Heart right ventricle (tissue), 16 donors: ENCODE measurements around the gene SLIT3. TPM values are rescaled to one million over a fixed set of nuclear protein-coding genes. Genes with fewer than 3 reads are reported as not detected.

Experiments
- ATAC-seq, 8 donors: fragments of 200-7000 bp; cut with Tn5 transposase; one replicate each; pipeline ENCODE4 v1.9.1; 2020; ENCODE audit warnings: mild to moderate bottlenecking in 8 of 8, moderate library complexity in 8 of 8, moderate number of reproducible peaks in 1 of 8
- DNase-seq, 2 donors: peaks; one replicate each; pipeline ENCODE4 v3.0.0-alpha.2; 2020
- H3K27ac ChIP-seq, 10 donors: fragments of 200-600 bp; sonication (generic) in 2 of 10; one replicate each; pipeline versions ENCODE4 v1.5.0 to v1.8.0; 2020 to 2022; ENCODE audit warnings: mild to moderate bottlenecking in 3 of 10
- H3K27me3 ChIP-seq, 7 donors: fragments of 200-600 bp; one replicate each; pipeline ENCODE4 v1.8.0; 2021 to 2022; ENCODE audit warnings: mild to moderate bottlenecking in 2 of 7
- H3K36me3 ChIP-seq, 9 donors: fragments of 200-600 bp; sonication (generic) in 1 of 9; one replicate each; pipeline versions ENCODE4 v1.5.0 to v1.8.0; 2020 to 2022; ENCODE audit warnings: mild to moderate bottlenecking in 2 of 9
- H3K4me1 ChIP-seq, 9 donors: fragments of 200-600 bp; sonication (generic) in 1 of 9; one replicate each; pipeline versions ENCODE4 v1.5.0 to v1.8.0; 2020 to 2022; ENCODE audit warnings: mild to moderate bottlenecking in 4 of 9
- H3K4me3 ChIP-seq, 10 donors: fragments of 200-600 bp; sonication (generic) in 2 of 10; one replicate each; pipeline versions ENCODE4 v1.5.0 to v1.8.0; 2020 to 2022; ENCODE audit warnings: mild to moderate bottlenecking in 7 of 10, moderate library complexity in 2 of 10
- H3K9me3 ChIP-seq, 11 donors: fragments of 200-600 bp in 10 of 11; sonication (generic) in 2 of 11; one replicate each; pipeline versions ENCODE4 v1.5.0 to v1.8.0; 2013 to 2022; ENCODE audit warnings: mild to moderate bottlenecking in 2 of 11, control low read depth in 1 of 11, moderate library complexity in 1 of 11
- CTCF ChIP-seq, 9 donors: fragments of 200-600 bp; sonication (generic) in 2 of 9; IDR thresholded peaks; one replicate each; pipeline versions ENCODE4 v1.5.0 to v1.8.0; 2021 to 2022; ENCODE audit warnings: antibody characterized with exemption in 9 of 9, mild to moderate bottlenecking in 5 of 9, moderate library complexity in 1 of 9
- WGBS, 2 donors: extraction: QIAGEN DNeasy Blood & Tissue Kit; methylation state at CpG; one replicate each; pipeline ENCODE4 v1.1.7; 2013; ENCODE audit warnings: inconsistent platforms in 1 of 2; 5-methylcytosine and 5-hydroxymethylcytosine counted together
- intact Hi-C, 10 donors: fragments of 100-400 bp; cut with DNase I; formaldehyde crosslinking; loops; one replicate each; pipeline versions ENCODE4 v1.11.1 to v1.14.2; 2022
- polyA plus RNA-seq, 2 donors: library from polyadenylated mRNA; stranded (reverse); fragments of 200-250 nt; gene quantifications; one replicate each; pipeline ENCODE4 v1.2.3, GENCODE V29; 2013
- total RNA-seq, 10 donors: library from RNA; stranded (reverse); fragmentation: NEBNext Ultra II Directional in 3 of 10; extraction: Animal tissue kit (Norgen Biotek cat#: 25700) in 3 of 10; gene quantifications; one replicate each; pipeline versions ENCODE4 v1.2.1 to v1.2.4, GENCODE V29; 2021 to 2023
- donor health status: Arrhythmogenic right ventricular cardiomyopathy.
- donor health status: ischemic (EF 13 %, LVEDD 7.1; RV severe dilation, severe dysfunction).
- donor health status: healthy with polysubstance abuse.
- donor health status: DM: no; HTN: yes; CAD: no.
- donor health status: DM: no; HTN: no; CAD: no.
- donor health status: ischemic (EF 25% LVEDD 6.9; RV normal size, moderate dysfunction).
- donor health status: ischemic (EF 25% LVEDD 5.7; RV mildly dilated, moderate dysfunction).
- donor health status: healthy.
- donor health status: DM: yes; HTN: yes; CAD: no.
- donor health status: Ischemic cardiomyopathy.
- donor health status: ischemic (EF 35%, LVEDD 5.7; RV mildly dilated, moderate dysfunction).
- donor health status: nonischemic (EF 11% LVEDD 7.7; RV severe dilation, severe dysfunction).
- donor health status: DM: yes; HTN: yes; CAD: no.
- donor health status: PGD.
- donor health status: ischemic (EF 29% LVEDD 5.4; RV normal size, mild dysfunction).
- donor health status: nonischemic (EF 23%, LVEDD 6.1; RV moderate dilation, normal function).

SLIT3 gene
- total and polyA plus RNA-seq, 12 donors, result 2.0 to 29.2 (median 12.1) TPM

- Histone ChIP-seq H3K4me1 (peaks cover 0 to 9% (median 0%) of the 10 kb centered on the region in 9 donors), H3K27ac (no peak overlapping the region), H3K4me3 (no peak overlapping the region), H3K9me3 (no peaks in the 10 kb centered on the region), H3K27me3 (peaks cover 0 to 21% (median 0%) of the 10 kb centered on the region in 7 donors), H3K36me3 (no peaks in the 10 kb centered on the region)
- DNase-seq (no peak), ATAC-seq (no peak)
- intact Hi-C loops, result no loop called here
- 85 to 86% methylated on average over 1 of the region's 1 CpG for WGBS, 2 donors
- no peak for TF ChIP-seq CTCF (IDR thresholded peaks at IDR 0.05)
Observed at GRCh38 chr5:169013846-169014245, 287.1 kb downstream of the SLIT3 start.

DNA sequence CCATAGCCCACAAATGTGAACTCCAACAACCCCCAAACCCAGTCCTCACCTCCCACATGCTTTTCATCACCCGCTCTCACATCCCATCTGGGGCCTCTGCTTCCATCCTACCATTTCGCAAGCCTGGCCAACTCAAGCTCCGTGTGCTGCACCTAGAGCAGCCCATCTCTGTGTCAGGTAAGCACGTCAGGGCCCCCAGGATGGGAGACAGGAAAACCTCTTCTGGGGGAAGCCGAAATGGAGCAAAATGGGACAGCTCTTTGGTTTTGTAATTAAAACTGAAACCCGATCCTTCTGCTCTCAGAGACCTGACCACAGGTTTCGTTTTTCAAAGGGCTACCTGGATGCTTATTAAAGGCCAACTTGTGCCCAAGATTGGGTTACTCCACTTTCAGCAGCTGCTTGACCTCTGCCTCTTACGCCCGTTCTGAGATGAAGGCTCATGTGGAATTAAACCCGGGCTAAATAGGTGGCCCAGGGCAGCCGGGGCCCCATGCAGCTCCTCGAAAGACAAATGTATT is 287.7 kb downstream of the SLIT3 start:
- Histone ChIP-seq H3K27ac (no peak overlapping the region), H3K9me3 (no peaks in the 10 kb centered on the region), H3K4me3 (no peak overlapping the region), H3K4me1 (peaks cover 0 to 12% (median 0%) of the 10 kb centered on the region in 9 donors), H3K27me3 (peaks cover 0 to 17% (median 0%) of the 10 kb centered on the region in 7 donors), H3K36me3 (no peaks in the 10 kb centered on the region)
- 87 to 88% methylated on average over 12 of the region's 12 CpGs for WGBS, 2 donors
- TF ChIP-seq CTCF (IDR thresholded peaks at IDR 0.05), result no peak
- ATAC-seq (no peak), DNase-seq (no peak)
- intact Hi-C loops, result no loop called here

DNA sequence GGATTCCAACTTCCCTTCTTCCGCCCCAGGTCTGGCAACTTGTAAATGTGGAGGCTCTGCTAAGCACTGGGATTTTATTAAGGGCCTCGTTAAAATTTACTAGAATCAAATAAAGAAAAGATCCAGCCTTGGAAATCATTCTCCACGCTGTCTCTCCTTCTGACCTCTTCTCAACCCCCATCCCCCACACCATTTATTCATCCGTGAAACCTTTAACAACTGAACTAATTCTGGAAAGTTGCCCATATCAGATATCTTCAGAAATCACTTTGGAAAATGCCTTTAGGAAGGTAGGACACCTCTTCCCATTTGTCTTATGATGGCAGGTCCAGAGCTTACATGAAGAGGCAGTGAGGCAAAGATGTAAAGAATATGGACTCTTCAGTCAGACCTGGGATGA is 288.5 kb downstream of the SLIT3 start:
- ATAC-seq, result no peak
- Histone ChIP-seq H3K27ac (no peak overlapping the region), H3K4me3 (no peak overlapping the region), H3K27me3 (peaks cover 0 to 16% (median 0%) of the 10 kb centered on the region in 7 donors), H3K4me1 (peaks cover 0 to 12% (median 0%) of the 10 kb centered on the region in 9 donors), H3K9me3 (no peaks in the 10 kb centered on the region), H3K36me3 (no peaks in the 10 kb centered on the region)
- no peak for DNase-seq
- WGBS, 2 donors, result 58 to 70% methylated on average over 4 of the region's 4 CpGs
- TF ChIP-seq CTCF (IDR thresholded peaks at IDR 0.05), result no peak
- intact Hi-C loops, result no loop called here

- Histone ChIP-seq H3K27ac (no peak overlapping the region), H3K4me1 (peaks cover 0 to 12% (median 0%) of the 10 kb centered on the region in 9 donors), H3K27me3 (peaks cover 0 to 8% (median 0%) of the 10 kb centered on the region in 7 donors), H3K9me3 (no peaks in the 10 kb centered on the region), H3K36me3 (no peaks in the 10 kb centered on the region), H3K4me3 (no peak overlapping the region)
- intact Hi-C loops, result no loop called here
- 79 to 83% methylated on average over 5 of the region's 5 CpGs for WGBS, 2 donors
- no peak for TF ChIP-seq CTCF (IDR thresholded peaks at IDR 0.05)
- ATAC-seq (no peak), DNase-seq (no peak)
Observed at GRCh38 chr5:169011451-169011850, 289.5 kb downstream of the SLIT3 start.
